Measurements from ENCODE around the gene DVL1.

DVL1 gene

GRCh38 chr1:1309251-1310108 is 39.7 kb downstream of the DVL1 start:
- no peak for DNase-seq

DNA sequence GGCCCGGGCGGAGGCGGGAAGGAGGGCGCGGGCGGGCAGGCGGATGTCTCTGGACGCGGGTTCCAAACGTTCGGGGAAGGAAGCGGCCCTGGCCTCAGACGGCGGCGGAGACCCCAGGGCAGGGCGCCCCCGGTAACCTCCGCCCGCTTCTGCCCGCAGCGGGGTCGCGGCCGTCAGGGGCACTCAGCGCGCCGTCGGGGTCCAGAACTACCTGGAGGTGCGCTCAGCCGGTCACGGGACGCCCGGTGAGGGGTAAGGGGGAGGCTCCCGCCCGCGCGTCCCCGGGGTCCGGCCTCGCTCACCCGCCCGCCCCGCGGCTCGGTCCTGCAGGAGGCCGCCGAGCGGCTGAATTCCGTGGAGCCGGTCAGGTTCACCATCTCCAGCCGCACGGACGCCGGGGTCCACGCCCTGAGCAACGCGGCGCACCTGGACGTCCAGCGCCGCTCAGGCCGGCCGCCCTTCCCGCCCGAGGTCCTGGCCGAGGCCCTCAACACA is 40.4 kb downstream of the DVL1 start:
- no peak for DNase-seq

DNA sequence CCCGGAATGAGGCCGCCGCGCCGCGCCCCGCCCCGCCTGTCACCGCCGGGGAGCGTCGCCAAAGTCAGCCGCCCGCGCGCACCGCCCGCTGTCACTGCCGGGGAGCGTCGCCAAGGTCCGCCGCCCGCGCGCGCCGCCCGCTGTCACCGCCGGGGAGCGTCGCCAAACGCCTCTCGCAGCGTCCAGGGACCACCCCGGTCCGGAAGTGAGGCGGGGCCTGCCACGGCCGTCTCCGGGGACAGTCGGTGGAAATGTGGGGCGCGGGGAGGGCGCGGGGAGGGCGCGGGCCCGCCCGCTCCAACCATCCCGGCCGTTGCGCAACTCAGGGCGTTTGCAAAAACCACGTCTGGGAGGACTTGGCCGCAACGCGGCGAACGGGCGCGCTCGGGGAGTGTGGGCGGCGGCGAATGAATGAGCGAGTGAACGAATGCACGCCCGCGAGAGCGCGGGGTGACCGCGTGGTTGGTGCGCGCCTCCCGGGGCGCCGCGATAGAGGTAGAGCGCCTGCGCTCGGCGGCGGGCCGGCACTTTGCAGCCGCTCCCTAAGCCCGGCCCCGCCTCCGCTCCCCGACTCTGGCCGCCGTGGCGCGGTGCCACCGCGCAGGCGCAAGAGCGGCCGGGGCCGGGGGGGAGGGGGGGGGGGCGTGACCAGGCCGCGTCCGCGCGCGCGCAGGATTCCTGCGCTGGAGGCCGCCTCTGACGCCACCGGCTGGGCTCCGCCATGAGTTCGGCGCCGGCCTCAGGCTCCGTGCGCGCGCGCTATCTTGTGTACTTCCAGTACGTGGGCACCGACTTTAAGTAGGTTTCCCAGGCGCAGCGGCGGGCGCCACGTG is 41.1 kb downstream of the DVL1 start, which contains the start of the genes ACAP3 and PUSL1:
Gene ACAP3, minus strand, starts transcription at position 8 of the 833 bp plus-strand sequence. CDS start 115 bp downstream, outside the sequence.
Gene PUSL1, plus strand, starts transcription at position 675 of the 833 bp plus-strand sequence. Its CDS starts 47 bp downstream, at position 722.
- peak; percentile 91 for DNase-seq

- no peak for DNase-seq
These were observed 41.8 kb downstream of the DVL1 start for GRCh38 chr1:1307261-1307922.

DNA sequence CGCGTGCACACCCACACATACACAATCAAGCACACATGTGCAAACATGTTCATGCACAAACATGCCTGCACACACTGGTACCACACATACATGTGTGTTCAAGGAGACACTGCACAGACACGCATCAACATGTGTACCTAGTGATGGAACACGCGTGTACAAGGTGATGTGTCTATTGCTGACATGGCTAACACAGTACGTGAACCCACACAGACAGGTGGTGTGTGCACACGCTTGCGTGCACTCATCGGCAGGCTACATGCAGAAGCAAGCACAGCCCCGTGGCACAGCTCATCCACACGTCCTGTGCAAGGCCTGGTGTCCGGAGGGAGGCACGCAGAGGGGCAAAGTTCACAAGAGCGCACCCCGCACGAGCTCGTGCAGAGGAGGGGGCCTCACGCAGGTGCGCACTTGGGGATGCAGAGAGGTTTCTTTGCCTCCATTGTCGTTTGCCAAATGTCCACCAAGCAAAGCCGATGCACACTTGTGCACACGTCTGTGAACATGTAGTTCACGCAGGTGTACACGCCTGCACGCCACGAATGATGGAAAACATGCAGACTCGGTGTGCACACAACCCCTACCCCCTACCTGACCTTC is 42.5 kb downstream of the DVL1 start:
- no peak for DNase-seq

- DNase-seq: no peak
These were observed 43.1 kb downstream of the DVL1 start for GRCh38 chr1:1306070-1306660.

- no peak for DNase-seq
These were observed 43.7 kb downstream of the DVL1 start for GRCh38 chr1:1305300-1306069.

DNA sequence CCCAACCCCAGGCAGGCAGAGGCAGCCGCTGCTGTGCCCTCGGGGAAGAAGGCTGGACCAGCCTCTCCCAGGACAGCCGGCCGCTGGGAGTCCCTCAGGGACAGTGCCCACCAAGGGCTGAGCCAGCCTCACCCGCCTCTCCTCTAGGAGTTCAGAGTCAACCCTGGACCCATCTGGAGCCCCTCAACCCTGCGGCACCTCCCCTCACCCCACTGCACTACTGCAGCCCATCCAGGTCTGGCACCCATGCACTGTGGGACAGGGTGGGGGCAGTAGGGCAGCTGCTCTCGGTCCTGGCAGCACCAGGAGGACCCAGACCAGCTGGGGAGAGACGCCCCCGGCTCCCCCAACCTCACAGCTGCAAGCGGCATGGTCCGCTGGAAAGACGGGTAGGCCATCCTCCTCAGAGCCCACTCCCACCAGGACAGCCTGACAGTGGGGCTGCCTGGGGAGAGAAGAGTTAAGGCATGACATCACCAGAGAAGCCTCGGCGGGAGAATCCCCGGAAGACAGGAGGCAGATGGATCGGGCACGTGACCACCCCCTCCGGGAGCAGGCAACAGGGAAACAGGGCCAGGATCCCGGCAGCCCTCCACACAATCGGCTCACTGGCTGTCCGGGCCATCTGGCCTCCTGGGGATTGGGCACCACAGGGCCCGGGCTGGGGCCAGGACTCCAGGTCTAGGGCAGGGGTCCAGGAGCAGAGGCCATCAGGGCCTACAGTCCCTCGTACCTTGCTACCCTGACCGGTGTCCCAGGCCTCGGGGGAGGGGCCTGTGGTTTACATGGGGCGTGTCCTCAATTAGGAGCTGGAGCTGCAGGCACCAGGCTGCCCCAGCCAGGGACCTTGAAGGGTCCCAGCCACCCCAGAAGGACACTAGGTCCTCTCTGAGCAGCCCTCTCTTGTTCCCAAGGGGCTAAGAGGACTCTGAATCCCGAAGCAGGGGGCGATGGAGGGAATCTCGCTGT is 44.6 kb downstream of the DVL1 start:
- DNase-seq: peak; percentile 91

DNA sequence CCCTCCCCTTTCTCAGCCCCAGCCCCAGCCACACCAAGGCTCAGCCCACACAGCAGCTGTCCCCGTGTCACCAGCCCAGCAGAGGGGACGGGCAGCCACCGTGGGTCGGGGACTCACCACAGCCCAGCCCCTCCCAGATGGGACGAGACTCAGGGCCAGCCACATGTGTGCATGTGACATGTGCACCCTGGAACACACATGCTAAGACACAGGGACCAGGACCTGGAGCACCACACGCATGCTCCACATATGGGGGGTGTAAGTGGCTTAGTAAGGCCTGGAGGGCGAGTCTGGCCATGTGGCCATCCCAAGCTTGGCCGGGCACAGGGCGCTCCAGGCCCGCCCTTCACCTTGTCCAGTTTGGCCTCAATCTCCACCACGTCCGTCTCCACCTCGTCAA is 45.5 kb downstream of the DVL1 start:
- DNase-seq: no peak

DNA sequence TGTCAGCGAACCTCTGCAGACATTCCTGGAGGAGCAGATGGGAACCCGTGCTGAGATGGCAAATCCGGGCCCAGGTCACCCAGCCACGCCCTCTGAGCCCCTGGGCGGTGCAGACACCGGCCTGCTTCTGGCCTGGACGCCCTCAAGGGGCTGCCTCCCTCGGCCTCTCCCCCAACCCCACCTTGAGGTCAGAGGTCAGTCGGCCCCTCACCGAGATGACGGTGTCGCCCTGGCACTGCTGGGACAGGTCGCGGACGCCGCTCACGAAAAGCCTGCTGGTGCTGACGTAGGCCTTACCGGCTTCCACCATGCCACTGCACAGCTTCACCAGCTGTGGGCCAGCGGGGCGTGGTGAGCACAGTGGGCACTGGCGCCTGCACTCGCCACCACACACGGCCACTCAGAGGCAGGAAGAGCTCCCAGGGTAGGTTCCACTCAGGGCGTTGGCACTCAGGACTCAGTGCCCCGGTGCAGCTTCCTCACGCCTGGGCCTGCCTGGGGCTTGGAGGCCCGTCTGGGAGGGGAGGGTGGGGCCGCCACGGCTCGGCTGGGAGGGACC is 46.2 kb downstream of the DVL1 start:
- DNase-seq: no peak

DNA sequence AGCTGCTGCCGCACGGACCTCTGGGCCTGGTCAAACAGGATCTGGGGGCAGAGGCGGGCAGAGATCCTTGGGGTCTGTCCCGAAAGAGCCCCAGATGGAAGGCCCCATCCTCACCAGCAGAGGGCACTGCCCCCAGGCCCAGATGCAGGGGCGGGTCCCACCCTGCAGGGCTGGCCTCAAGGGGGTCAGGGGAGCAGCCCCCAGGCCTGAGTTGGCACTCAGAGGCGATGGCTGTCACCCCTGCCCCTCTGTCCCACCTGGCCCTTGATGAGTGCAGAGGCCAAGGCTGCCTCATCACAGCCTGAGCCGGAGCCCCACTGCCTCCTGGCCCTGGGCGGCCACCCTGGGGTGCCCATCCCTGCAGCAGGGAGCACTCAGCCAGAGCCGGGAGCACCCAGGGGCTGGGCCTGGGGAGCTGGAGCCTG is 47.2 kb downstream of the DVL1 start:
- DNase-seq: no peak

DNA sequence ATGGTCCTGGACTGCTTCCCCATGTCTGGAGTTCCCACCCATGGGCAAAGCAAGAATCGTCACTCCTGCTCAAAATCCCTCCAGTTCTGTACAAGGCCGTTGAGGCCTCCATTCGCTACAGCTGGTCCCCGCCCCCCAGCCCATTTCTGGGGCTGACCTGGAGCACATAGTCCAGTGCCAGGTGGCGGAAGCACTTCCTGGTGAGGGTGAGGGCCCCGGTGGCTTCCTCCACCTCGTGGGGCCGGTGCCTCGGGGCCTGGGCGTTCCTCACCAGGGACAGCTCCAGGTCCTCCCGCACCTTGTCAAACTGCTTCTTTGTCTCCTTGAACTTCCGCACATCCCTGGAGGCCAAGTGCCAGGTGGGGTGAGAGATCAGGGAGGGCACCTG is 48.9 kb downstream of the DVL1 start:
- no peak for DNase-seq

DNA sequence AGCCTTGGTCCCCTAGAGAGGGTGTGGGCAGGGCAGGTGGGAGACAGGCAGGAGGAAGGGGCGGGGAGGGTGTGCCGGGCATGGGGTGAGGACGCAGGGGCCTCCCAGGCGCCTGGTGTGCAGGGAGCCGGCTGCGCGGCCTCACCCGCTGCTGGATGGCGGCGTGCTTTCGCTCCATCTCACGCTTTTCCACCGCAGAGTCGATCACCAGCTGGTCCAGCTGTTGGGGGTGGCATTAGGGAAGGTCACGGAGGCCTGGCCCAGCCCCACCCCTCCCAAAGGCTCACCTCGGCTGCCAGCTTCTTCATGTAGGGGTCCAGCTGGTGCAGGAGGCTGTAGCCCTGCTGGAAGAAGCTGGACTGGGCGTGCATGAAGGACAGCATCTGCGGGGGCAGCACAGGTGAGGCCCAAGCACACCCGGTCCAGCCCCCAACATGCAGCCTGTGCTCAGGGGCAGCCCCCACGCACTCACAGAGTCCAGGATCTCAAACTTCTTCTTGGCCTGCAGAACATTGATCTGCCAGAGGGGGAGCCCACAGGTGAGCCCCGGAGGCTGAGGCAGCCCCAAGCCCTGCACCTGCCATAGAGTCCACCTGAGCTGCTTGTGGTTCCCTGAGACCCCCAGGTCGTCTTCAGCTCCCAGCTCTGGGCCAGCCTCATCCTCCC is 49.4 kb downstream of the DVL1 start:
- DNase-seq: no peak

DNA sequence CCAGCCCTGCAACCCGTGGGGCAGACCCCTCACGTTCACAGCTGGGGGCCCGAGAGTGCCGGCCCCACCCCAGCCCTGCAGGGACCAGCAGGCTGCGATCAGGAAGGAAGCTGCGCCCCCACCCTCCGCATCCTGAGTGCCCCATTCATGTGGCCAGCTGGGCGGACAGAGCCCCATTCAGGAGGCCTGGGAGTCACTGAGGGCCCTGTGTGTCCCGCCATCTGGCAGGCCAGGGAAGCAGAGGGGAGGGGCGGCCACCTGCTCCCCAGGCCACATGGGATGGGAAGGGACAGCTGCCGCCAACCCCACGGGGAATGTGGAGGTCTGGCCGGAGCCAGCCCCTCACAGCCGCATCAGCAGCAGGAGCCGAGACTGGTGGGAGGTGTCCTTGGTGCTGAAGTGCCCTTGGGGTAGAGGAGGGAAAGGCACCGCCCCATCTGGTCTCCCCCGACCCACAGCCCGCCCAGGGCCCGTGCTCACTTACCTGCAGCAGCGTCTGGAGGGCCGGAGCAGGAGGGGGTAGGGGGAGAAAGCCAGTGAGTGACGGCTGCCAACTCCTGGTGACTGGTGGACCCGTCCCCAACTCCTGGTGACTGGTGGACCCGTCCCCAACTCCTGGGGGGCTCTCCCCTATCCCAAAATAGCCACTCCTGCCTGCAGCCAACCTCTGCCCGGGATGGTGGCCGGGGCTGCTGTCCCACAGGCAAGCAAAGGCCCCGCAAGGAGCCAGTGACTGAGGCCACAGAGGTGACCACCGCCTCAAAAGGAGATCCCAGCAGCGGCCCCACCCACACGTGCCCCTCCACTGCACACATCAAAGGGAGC is 50.1 kb downstream of the DVL1 start:
- DNase-seq: peak; percentile 92

DNA sequence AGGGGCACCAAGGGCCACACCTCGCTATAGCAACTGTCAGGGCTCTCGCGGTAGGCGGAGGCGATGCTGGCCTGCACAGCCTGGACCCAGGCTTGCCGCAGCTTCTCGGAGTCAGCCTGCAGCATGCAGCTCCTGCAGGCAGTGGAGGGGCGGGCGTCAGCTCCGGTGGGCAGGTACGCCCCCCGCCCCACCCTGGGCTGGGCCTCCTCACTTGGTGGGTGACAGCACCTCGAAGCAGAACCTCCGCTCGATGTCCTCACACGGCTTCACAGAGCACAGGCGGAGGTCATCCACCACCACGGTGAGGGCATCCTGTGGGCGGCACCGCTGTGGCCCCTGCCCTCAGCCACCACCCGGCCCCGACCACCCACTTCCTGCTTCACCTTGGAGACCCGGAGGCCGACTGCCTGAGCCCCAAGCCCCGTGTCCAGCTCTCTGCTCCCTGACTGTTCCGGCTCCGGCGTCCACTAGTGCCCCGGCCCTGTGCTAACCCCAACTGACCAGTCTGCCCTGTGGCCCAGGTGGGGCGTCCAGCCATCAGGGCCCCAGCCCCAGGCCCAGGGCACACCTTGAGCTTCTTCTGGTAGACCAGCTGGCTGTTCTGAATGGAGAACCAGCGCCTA is 51.3 kb downstream of the DVL1 start:
- DNase-seq: no peak

GRCh38 chr1:1296070-1297061 is 52.9 kb downstream of the DVL1 start:
- DNase-seq: no peak
